AML-193 (cell line): Measurements from ENCODE around the gene BUB1.
"Not testable (repeated sequence)": the region's sequence is repeated elsewhere in the genome, so short reads cannot be mapped to it uniquely, and the experiment has no call there.

Source experiments
- DNase-seq, 2 experiments: peaks; one replicate each; lab custom pipeline; 2025; lab: John Stamatoyannopoulos, UW

Gene BUB1

DNA sequence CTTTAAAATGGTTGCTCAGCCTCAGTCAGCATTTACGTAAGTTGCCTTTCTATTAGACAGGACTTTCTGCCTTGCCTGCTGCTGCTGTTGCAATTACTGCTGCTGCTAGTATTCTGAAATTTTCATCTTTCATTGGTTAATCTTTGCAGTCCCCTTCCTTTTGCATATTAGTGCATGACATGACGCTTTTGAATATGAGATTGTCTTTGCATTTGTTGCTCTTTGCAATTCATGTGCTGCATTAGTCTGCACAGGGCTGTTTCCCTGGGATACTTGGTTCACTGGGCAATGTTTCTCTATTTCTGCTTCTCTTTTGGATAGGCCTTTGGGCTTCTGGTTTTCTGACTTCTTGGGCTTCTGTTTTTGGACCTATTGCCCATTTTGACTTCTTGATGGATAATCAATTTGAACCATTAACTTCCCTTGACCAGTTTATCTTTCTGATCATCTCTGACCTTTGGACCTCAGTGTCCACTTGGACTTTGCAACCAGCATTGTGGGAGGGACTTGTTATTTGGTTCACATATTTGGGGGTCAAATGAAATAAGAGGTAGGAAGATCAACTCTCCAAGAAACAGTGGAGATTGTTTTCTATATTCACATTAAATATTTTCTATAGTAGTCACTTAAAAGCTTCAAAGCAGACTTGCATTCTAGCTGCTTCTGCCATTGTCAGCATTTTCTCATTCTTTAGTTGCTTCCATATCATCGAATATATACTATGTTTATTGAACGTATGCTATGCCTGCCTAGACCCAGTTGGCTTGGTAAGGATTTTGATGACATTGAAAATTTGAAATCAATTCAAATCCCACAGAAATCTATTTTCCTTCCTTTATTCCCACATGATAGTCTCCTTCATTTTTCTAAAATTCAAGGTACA lies 12.5 kb upstream of the BUB1 start:
- no peak for DNase-seq

- DNase-seq, result no peak
These were observed 10.8 kb upstream of the BUB1 start for GRCh38 chr2:110688594-110689091.

DNA sequence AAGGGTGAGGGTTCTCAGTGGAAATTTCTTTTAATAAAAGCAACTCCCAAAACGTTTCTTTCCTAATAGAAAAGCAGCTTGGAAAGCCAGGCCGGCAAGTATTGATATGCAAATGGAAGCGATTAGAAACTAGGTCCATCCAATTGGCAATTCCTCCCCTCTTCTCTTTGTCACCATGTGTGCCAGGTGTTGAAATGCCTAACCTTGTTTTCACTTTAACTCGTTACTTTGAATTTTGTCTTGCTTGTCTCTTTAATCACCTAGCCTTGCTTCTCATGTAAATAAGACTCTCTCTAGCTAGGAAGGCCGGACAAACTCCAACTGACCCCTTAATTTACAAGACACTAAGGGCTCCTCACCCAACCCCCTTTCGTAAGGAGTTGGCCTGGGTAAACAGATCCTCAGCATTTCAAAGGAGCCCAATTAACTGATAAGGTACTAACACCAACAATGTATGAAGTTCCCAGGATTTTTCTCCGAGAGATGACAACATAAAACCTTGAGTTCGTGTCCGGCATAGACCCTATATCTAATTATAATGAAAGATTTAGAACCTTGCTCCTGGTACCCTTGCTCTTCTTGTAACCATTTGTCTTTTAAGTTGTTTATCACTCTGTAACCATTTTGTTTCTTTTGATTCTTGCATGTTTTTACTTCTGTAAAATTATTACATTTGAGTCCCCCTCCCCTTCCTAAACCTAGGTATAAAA lies 10.1 kb upstream of the BUB1 start:
- DNase-seq, result not testable (repeated sequence)

DNA sequence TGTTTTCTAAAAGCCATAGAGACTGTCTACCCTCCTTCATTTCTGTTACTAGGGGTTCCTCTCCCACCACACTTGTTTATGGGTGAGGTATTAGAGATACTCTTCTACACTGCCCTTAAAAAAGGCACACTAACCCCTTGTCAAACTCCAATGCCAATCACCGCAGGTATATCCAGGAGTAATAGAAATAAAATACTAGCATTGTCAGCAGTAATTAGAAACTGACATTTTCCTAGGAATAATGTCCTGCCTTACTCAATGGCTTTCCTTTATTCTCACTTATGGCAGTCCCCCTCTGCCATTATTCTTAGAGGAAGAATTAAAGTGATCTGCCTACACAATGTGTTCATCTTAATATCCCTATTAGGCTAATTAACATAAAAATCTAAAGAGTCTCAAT lies 5.0 kb upstream of the BUB1 start:
- DNase-seq, result no peak

DNA sequence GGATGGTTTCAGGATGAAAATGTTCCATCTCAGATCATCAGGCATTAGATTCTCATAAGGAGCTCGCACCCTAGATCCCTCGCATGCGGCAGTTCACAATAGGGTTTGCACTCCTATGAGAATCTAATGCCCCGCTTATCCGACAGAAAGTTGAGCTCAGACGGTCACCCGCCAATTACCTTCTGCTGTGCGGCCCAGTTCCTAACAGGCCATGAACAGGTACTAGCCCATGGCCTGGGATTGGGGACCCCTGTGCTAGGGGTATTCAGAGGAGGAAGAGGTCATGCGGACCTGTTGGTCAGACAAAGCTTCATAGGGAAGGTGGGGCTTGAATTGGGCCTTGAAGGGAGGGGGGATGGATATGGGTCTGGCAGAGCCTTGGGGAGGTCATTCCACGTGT lies 4.4 kb upstream of the BUB1 start:
- DNase-seq, result no peak

- no peak for DNase-seq
These were observed 2.8 kb upstream of the BUB1 start for GRCh38 chr2:110680709-110681108.

DNA sequence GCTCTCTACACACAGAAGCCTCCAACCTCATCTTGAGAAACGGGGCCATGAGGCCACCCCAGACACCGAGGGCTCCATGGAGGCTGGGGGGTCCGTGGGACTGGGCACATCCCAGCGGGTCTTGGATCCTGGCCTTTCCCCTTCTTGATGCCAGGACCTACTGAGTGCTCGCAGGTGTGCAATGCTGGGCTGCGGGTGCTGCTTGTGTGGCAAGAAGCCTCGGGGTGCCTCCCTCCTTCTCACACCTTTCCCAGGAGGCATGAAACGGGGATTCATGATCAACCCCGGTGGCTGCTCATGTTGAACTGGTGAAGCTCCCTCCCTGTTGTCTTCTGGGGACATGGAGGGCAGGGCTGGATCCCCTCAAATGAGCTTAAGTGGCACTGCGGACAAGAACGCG lies 2.0 kb upstream of the BUB1 start:
- DNase-seq, result no peak

DNA sequence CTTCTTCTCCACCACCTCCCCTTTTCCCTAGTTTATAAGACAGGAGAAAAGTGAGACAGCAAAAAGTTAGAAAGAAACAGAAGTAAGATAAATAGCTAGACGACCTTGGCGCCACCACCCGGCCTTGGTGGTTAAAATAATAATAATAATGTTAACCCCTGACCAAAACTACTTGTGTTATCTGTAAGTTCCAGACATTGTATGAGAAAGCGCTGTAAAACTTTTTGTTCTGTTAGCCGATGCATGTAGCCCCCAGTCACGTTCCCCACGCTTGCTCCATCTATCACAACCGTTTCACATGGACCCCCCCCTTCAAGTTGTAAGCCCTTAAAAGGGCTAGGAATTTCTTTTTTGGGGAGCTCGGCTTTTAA lies 1.5 kb upstream of the BUB1 start:
- DNase-seq, result peak; percentile 9 to 19

DNA sequence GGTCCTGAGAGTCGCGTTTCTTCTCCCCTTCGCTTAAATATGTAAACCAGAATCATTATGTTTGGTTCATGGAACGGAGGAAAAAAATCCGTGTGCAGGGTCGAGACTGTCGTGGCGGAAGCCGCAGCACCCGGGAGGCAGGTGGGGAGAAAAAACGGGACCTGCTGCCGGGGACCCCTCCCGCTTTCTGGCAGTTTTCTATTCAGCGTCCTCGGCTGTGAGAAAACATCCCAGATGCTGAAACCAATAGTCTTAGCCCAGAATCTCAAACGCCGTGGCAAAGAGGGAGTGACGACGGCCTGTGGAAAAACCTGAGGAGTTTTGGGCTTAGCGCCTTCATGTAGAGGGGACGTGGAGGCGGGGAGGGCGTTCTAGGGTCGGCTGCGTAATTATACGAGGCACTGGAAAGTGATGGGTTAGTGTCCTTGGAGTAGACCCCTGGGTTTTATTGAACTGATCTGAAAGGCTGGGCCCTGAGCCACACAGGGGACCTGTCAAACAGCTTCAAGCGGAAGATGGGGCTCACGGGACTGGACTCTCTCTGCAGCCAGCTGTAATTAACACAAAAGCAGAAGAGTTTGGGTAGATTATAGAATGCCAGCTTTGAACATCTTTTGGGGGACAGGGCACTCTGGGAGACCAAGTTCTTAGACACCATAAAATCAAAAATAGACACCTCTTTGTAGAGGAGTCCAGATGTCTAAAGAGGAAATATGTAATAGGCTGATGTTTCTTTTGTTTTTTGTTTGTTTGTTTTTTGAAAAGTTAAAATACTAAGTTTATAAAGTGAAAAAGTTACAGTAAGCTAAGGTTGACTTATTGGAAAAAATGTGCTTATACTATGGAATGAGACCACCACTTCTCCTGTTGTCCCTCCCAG lies 834 bp upstream of the BUB1 start:
- peak; percentile 21 to 36 for DNase-seq

DNA sequence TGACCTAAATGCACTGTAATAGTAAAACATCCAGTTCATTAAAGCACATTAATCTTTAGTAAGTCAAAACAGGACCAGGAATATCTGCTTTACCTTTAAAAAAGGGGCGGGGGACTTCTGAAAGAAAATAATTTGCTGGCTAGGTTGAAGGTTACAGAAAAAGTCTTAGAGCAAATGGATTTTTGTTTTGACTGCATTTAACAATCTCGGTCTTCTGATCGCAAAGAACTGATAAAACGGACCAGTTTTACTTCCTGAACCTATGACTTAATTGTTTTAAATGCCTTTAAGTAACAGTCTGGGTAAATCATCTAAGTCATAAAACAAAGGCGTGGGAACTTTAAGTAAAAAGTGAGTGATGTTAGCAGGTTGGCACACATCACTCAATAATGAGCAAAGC lies 783 bp downstream of the BUB1 start:
- DNase-seq, result peak in 1 of 2 experiments; percentile 12

DNA sequence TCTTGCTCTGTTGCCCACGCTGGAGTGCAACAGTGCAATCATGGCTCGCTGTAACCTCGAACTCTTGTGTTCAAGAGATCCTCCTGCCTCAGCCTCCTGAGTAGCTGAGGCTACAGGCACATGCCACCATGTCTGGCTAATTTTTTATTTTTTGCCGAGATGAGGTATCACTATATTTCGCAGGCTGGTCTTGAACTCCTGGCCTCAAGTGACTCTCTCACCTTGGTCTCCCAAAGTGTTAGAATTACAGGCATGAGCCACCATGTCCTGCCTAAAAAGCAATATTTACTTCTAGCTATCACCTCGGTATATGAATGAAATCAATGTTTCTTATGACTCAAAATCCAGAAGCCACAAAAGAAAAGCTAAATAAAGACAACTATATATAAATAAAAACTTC lies 2.2 kb downstream of the BUB1 start:
- no peak for DNase-seq

GRCh38 chr2:110674620-110675555 lies 3.0 kb downstream of the BUB1 start:
- DNase-seq, result peak; percentile 48 to 58

GRCh38 chr2:110673201-110673600 lies 4.7 kb downstream of the BUB1 start:
- DNase-seq, result no peak

DNA sequence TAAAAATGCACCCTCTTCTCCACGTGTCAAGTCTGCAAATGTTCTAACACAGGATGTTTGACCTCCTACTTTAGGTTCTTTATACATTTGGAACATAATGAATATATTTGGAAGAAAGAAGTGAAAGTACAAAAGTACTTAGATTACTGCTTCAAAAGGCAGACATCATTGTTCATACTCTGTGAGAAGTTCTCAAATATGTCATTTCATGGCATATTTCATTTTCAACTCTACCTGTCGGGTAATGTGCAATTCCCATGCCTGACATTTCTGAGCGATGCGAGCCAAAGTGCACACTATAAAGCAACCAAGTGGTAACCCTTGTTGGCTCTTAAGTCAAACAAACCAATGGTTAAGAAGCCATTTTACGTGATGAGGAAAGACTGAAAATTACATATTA lies 7.0 kb downstream of the BUB1 start:
- DNase-seq, result no peak

DNA sequence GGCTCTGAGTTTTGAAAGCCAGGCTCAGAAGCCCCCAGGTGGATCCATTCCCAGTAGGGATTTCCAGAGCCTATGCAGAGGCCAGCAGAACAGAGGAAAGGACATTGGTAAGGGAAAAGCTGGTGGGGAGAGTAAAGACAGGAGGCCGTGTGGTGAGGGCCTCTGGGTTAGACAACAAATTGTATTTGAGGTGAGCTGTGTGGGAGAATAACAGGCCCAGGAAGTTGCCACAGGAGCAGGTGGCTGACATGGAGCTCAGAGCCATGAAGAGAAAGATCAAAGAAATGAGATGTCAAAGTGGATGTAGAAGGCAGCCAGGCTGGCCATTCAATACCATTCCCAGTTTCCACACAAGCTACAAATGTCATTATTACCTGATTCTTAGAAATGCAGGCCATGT lies 8.8 kb downstream of the BUB1 start:
- DNase-seq, result no peak

DNA sequence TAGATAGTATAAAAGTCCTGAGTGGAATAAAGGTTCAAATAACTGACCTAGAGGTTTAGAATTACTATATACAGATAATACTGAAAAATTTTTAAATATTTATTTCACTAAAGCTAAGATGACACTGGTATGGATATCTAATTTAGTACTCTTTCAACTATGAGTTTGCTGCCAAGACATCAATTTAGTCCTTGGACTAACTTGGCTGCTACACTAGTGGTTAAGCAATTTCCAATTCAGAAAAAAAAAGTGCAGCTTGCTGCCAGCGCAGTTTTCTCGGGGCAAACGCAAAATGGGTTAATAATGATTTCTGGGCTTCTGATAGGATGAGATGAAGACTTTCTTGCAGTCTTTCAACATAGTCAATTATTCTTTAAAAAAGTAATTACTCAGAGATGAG lies 10.8 kb downstream of the BUB1 start:
- DNase-seq, result no peak

- DNase-seq, result no peak
These were observed 13.7 kb downstream of the BUB1 start for GRCh38 chr2:110664135-110664534.

GRCh38 chr2:110662560-110662959 lies 15.3 kb downstream of the BUB1 start:
- no peak for DNase-seq

DNA sequence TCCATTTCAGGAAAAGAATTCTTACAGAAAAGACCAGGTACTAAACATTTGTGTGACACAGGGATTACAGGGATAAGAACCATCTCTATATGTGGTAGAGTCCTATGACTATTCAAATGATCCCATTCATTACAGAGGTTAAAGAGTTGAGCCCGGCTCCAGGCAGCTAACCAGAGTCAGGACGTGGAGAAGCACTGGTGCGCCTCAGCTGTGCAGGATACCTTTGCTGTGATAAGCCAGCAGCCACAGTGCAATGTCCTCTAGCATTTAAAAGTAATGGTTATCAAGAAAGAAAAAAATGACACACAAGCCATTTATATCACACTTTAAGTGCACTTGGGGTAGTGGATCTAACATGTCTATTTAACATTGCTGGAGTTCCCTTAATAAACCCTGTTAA lies 17.3 kb downstream of the BUB1 start:
- DNase-seq, result no peak

DNA sequence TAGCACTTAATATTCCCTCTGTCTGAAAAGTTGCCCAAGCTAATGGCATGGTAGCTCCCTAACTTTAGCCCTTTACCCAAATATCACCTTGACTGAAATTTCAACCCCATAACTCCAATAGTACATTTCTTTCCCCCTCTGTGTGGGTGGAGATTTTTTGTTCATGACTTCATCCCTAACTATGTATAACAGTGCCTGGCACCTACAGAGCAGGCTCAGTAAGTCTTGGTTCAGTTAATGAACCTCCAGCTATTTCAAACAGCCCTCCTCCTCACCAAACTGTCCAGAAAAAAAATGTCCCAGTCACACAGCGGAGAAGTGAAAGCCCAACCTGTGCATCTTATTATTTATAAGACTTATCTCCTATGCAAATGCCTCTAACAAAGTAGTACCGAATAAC lies 18.6 kb downstream of the BUB1 start:
- no peak for DNase-seq

- DNase-seq, result no peak
These were observed 20.0 kb downstream of the BUB1 start for GRCh38 chr2:110657724-110658305.
